ENCODE measurements around the gene OSM. TPM values are rescaled to one million over a fixed set of nuclear protein-coding genes. Genes with fewer than 3 reads are reported as not detected.
"Not testable (repeated sequence)": the region's sequence is repeated elsewhere in the genome, so short reads cannot be mapped to it uniquely, and the experiment has no call there.

OSM gene
- total and polyA plus RNA-seq, 8 donors: 0.17 to 6.3 (median 0.58) TPM

DNA sequence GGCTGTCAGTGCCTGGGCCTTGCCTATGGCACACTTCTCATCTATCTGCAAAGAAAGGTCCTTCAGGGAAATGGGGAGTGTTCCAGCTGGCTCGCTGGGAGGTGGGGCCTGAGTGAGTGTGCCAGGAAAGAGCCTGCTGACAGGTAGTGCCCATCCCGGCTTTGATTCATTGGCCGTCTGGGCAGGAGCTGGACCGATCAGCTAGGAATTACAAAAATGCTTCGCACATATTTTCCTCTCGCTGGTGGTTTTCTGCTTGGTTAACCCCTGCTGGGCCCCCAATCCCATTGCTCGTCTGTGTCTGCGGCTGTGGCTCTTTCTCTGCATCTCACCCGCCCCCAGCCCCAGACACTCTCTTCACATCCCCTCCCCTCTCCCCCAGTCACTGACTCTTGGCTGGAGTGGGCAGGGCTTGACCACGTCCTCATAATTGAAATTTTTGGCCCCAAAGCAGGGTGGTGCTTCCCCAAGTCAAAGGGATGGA, 30.9 kb downstream of the OSM start:
- no peaks in the 10 kb centered on the region for H3K9me3 ChIP-seq
- H3K27ac ChIP-seq: peak overlapping the region in 1 of 2 donors; percentile 26
- TF ChIP-seq, protein P1, sequence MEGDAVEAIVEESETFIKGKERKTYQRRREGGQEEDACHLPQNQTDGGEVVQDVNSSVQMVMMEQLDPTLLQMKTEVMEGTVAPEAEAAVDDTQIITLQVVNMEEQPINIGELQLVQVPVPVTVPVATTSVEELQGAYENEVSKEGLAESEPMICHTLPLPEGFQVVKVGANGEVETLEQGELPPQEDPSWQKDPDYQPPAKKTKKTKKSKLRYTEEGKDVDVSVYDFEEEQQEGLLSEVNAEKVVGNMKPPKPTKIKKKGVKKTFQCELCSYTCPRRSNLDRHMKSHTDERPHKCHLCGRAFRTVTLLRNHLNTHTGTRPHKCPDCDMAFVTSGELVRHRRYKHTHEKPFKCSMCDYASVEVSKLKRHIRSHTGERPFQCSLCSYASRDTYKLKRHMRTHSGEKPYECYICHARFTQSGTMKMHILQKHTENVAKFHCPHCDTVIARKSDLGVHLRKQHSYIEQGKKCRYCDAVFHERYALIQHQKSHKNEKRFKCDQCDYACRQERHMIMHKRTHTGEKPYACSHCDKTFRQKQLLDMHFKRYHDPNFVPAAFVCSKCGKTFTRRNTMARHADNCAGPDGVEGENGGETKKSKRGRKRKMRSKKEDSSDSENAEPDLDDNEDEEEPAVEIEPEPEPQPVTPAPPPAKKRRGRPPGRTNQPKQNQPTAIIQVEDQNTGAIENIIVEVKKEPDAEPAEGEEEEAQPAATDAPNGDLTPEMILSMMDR (IDR thresholded peaks at IDR 0.05): no peak
- ATAC-seq (peak; percentile 79), DNase-seq (peak in 2 of 4 donors; percentile 70 to 75)
- H3K27me3 ChIP-seq: peaks cover 0 to 12% of the 10 kb centered on the region in 2 donors
- no peak overlapping the region for H3K4me3 ChIP-seq
- peaks cover 9 to 15% of the 10 kb centered on the region in 2 donors for H3K4me1 ChIP-seq
- H3K36me3 ChIP-seq: no peaks in the 10 kb centered on the region
- intact Hi-C loops (cut with DNase I): no loop called here

DNA sequence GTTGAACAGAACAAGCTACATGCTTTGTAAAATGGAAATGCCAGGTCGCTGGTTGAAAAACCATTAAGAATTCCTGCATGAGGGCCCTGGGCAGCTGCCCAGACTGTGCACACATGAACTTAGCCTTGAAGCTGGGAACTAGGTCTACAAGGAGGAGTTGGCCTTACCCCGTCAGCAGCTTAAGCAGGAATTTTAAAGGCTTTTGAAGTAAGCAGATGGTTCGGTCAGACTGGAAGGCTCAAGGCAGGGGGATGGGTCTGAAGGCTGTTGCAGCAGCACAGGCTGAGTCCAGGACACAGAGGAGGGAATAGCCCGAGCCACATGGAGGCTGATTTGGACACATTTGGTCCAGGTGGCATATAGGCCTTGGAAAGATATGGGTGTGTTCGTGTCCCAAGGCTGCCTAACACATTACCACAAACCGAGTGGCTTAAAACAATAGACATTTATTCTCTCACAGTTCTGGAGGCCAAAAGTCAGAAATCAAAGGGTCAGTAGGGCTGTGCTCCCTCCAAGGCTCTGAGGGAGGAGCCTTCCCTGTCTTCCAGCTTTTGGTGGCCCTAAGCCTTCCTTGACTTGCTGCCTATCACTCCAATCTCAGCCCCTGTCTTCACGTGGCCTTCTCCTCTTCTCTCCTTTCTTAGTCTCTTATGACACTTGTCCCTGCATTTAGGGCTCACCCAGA, 31.7 kb downstream of the OSM start:
- TF ChIP-seq, protein P1 (IDR thresholded peaks at IDR 0.05): no peak
- DNase-seq: peak in 2 of 4 donors; percentile 57 to 65
- intact Hi-C loops (cut with DNase I): no loop called here

DNA sequence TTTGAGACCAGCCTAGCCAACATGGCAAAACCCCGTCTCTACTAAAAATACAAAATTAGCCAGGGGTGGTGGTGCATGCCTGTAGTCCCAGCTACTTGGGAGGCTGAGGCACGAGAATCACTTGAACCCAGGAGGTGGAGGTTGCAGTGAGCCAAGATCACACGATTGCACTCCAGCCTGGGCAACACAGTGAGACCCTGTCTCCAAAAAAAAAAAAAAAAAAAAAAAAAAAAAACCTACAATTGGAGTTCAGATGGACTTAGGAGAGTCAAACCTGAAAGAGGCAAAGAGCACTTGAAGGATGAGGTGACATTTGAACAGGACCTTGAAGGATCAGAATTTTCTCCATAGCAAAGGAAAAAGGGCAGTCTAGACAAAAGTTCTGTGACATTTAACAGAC, 32.3 kb downstream of the OSM start:
- peaks cover 0 to 14% of the 10 kb centered on the region in 2 donors for H3K27me3 ChIP-seq
- H3K9me3 ChIP-seq; DNase-seq; ATAC-seq; H3K36me3 ChIP-seq; intact Hi-C loops (cut with DNase I); H3K4me3 ChIP-seq; H3K27ac ChIP-seq: not testable (repeated sequence)
- peaks cover 9 to 15% of the 10 kb centered on the region in 2 donors for H3K4me1 ChIP-seq

More for the DNA sequence above, 31.7 kb downstream of the OSM start:
- Histone ChIP-seq H3K4me1 (peaks cover 9 to 15% of the 10 kb centered on the region in 2 donors), H3K36me3 (no peaks in the 10 kb centered on the region), H3K4me3 (no peak overlapping the region), H3K27ac (peak overlapping the region; percentile 26 to 33), H3K9me3 (no peaks in the 10 kb centered on the region), H3K27me3 (peaks cover 0 to 12% of the 10 kb centered on the region in 2 donors)
- peak; percentile 86 for ATAC-seq

DNA sequence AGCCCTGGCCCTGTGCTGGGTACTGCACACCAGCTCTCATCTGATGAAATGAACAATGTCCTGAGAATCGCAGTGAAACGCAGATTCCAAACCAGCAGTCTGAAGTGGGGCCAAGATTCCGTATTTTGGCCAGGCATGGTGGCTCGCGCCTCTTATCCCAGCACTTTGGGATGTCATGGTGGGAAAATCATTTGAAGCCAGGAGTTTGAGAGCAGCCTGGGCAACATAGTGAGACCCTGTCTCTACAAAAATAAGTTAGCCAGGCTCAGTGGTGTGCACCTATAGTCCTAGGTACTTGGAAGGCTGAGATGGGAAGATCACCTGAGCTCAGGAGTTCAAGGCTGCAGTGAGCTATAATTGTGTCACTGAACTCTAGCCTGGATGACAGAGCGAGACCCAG, 33.1 kb downstream of the OSM start:
- Histone ChIP-seq H3K9me3 (no peaks in the 10 kb centered on the region), H3K4me1 (peaks cover 9 to 15% of the 10 kb centered on the region in 2 donors), H3K36me3 (no peaks in the 10 kb centered on the region), H3K27ac (no peak overlapping the region), H3K27me3 (peaks cover 0 to 21% of the 10 kb centered on the region in 2 donors), H3K4me3 (no peak overlapping the region)
- intact Hi-C loops (cut with DNase I): no loop called here
- ATAC-seq: no peak
- no peak for DNase-seq
- TF ChIP-seq, protein P1 (IDR thresholded peaks at IDR 0.05): no peak

DNA sequence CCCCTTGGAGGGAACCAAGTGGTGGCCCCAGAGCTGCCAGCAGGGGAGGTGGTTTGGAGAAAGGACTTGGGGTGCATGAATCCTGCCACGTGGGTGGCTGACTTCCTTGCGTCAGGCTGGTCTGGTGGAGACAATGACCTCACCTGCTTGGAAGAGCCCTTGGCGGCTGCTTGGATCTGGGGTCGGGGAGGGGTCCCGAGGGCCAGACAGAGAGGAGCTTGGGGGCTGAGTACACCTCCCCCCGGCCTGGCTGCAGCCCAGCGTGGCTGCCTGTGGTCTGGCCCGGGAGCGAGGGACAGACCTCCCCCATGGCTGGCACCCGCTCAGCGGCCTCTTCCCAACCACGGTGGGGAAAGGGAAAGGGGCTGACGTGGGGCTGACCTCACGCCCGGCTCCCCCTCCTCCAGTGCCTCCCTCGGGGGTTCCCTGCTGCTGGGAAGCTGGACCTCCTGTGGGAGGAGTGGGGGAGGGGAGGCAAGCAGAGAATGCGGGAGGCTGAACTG, 33.9 kb downstream of the OSM start:
- DNase-seq (no peak), ATAC-seq (no peak)
- Histone ChIP-seq H3K27me3 (peaks cover 0 to 21% of the 10 kb centered on the region in 2 donors), H3K27ac (no peak overlapping the region), H3K36me3 (no peaks in the 10 kb centered on the region), H3K9me3 (no peaks in the 10 kb centered on the region), H3K4me1 (peaks cover 9 to 15% of the 10 kb centered on the region in 2 donors), H3K4me3 (no peak overlapping the region)
- TF ChIP-seq, protein P1 (IDR thresholded peaks at IDR 0.05): no peak
- intact Hi-C loops (cut with DNase I): no loop called here

All from left lung (tissue), 10 donors.